Measurements from ENCODE around the gene XRN2. TPM values are rescaled to one million over a fixed set of nuclear protein-coding genes. Genes with fewer than 3 reads are reported as not detected.

XRN2 gene
- total RNA-seq, 1 donor: 125 TPM

DNA sequence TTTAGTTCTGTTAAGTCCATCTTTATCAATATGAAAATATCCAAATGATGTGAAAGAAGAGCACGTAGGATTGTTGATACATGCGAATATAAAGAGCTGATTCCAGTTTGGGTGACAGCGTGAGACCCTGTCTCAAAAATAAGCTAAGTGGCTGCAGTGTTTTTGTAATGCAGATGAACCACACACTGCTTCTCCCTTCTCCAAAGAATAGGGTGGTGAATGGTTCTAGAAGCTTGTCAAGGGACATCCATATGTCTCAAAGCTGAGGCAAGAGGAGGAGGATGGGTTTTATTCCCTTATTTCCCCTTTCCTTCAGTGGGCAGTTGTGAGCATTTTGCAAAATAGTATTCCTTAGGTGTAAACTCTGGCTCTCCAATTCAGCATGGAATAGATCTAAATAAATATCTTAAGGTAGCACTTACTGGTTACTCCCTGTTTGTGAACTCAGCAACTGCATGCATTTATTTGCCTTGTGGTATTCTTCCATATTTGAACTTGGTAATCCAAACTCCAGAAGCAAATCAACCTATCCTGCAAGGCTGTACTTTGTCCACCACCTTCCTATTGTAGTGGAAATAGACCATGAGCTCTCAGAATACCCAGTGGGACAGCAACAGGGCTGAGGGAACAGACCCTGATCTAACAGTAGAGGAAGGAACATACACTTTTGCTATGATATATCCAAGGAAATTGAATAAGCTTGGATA lies 38.0 kb downstream of the XRN2 start:
- Histone ChIP-seq H3K4me2 (ENCODE audit: insufficient read depth, low read length) (no peak overlapping the region), H3K27me3 (ENCODE audit: insufficient read depth, low read length) (no peaks in the 10 kb centered on the region), H3K27ac (ENCODE audit: low read depth, low read length) (no peak overlapping the region), H3K4me3 (ENCODE audit: insufficient read depth, low read length) (no peak overlapping the region), H3K79me2 (ENCODE audit: insufficient read depth, low read length) (peaks cover 18% of the 10 kb centered on the region), H3K4me1 (ENCODE audit: insufficient read depth, low read length) (no peaks in the 10 kb centered on the region), H3K36me3 (ENCODE audit: insufficient read depth, low read length) (peaks cover 44% of the 10 kb centered on the region), H2AFZ (ENCODE audit: low read length) (no peak overlapping the region), H3K9me3 (ENCODE audit: low read depth, low read length) (no peaks in the 10 kb centered on the region), H4K20me1 (ENCODE audit: insufficient read depth, low read length) (peaks cover 6% of the 10 kb centered on the region)
- TF ChIP-seq, protein P1, sequence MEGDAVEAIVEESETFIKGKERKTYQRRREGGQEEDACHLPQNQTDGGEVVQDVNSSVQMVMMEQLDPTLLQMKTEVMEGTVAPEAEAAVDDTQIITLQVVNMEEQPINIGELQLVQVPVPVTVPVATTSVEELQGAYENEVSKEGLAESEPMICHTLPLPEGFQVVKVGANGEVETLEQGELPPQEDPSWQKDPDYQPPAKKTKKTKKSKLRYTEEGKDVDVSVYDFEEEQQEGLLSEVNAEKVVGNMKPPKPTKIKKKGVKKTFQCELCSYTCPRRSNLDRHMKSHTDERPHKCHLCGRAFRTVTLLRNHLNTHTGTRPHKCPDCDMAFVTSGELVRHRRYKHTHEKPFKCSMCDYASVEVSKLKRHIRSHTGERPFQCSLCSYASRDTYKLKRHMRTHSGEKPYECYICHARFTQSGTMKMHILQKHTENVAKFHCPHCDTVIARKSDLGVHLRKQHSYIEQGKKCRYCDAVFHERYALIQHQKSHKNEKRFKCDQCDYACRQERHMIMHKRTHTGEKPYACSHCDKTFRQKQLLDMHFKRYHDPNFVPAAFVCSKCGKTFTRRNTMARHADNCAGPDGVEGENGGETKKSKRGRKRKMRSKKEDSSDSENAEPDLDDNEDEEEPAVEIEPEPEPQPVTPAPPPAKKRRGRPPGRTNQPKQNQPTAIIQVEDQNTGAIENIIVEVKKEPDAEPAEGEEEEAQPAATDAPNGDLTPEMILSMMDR (IDR thresholded peaks at IDR 0.05; ENCODE audit: extremely low read depth, low read depth, low read length): no peak
- no peak for DNase-seq (ENCODE audit: insufficient read length, low spot score, missing footprints)

DNA sequence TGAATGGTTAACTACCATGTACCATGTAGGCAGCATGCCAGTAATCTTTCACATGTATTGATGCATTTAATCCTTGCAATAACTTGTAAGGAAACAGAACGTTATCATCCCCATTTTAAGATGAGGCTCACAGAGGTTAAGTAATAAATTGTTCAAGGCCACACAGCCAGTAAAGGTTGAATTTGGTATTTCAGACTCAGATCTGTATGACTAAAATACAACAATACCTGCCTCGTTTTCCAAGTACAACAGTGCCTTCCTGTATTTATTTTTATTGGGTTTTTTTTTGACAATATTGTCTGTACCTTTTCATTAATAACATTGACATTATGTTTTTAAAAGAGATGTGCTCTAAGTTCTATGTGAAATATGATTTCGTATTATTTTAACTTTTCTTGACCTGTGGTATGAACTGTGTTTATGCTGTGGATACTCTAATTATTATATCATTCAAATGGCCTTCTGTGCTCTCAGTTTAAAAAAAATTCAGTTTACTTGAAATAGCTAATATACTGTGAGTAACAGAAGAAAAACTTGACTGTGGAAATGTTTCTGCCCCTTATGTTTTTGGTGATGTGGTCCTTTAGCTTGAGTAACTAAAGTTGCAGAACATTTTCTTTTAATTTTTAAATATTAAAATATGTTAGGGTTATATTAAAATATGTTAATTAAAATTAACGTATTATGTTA lies 39.7 kb downstream of the XRN2 start:
- Histone ChIP-seq H3K4me3 (ENCODE audit: insufficient read depth, low read length) (no peak overlapping the region), H2AFZ (ENCODE audit: low read length) (no peak overlapping the region), H3K9me3 (ENCODE audit: low read depth, low read length) (no peaks in the 10 kb centered on the region), H3K27ac (ENCODE audit: low read depth, low read length) (no peak overlapping the region), H3K79me2 (ENCODE audit: insufficient read depth, low read length) (peaks cover 16% of the 10 kb centered on the region), H3K36me3 (ENCODE audit: insufficient read depth, low read length) (peaks cover 52% of the 10 kb centered on the region), H3K4me1 (ENCODE audit: insufficient read depth, low read length) (no peaks in the 10 kb centered on the region), H3K4me2 (ENCODE audit: insufficient read depth, low read length) (no peak overlapping the region), H4K20me1 (ENCODE audit: insufficient read depth, low read length) (peaks cover 6% of the 10 kb centered on the region), H3K27me3 (ENCODE audit: insufficient read depth, low read length) (no peaks in the 10 kb centered on the region)
- TF ChIP-seq, protein P1 (IDR thresholded peaks at IDR 0.05; ENCODE audit: extremely low read depth, low read depth, low read length): no peak
- DNase-seq (ENCODE audit: insufficient read length, low spot score, missing footprints): no peak

DNA sequence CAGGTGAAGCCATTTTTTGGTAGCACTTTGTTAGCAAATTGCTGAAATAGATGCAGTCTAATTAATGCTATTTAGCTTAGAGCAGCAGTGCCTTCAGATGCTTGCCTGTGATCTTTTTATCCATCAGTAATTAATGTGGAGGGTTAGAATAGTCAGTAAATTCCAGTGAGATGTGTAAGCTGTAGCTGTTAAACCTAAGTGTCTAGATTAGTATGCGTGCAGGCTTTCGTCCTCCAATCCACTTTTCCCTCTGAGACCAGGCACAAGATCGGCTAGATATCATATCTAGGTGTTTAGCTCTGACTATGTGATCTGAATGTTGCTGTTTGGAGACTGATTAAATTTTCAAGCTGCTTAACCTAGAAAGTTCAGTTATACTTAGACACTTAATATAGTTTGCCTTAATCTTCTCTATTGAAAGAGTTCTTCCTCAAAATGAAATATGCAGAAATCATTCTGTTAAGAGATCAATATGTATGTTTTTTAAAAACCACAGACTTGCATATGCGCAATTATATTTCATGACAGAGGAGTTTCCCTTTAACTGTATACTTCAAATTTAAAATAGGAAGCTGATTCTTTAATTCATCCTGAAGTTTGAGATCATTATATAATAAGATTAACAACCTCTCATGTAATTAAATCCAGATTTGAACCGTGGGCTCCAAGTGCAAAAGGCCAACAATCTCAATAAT lies 41.2 kb downstream of the XRN2 start:
- Histone ChIP-seq H3K36me3 (ENCODE audit: insufficient read depth, low read length) (peaks cover 56% of the 10 kb centered on the region), H3K27me3 (ENCODE audit: insufficient read depth, low read length) (no peaks in the 10 kb centered on the region)

More for the DNA sequence above, 41.2 kb downstream of the XRN2 start:
- peaks cover 3% of the 10 kb centered on the region for H4K20me1 ChIP-seq (ENCODE audit: insufficient read depth, low read length)
- no peaks in the 10 kb centered on the region for H3K4me1 ChIP-seq (ENCODE audit: insufficient read depth, low read length)
- TF ChIP-seq, protein P1 (IDR thresholded peaks at IDR 0.05; ENCODE audit: extremely low read depth, low read depth, low read length): no peak
- H3K4me2 ChIP-seq (ENCODE audit: insufficient read depth, low read length): no peak overlapping the region
- no peak overlapping the region for H3K4me3 ChIP-seq (ENCODE audit: insufficient read depth, low read length)
- H3K9me3 ChIP-seq (ENCODE audit: low read depth, low read length): no peaks in the 10 kb centered on the region
- H3K27ac ChIP-seq (ENCODE audit: low read depth, low read length): no peak overlapping the region
- H3K79me2 ChIP-seq (ENCODE audit: insufficient read depth, low read length): peaks cover 14% of the 10 kb centered on the region
- no peak for DNase-seq (ENCODE audit: insufficient read length, low spot score, missing footprints)
- no peak overlapping the region for H2AFZ ChIP-seq (ENCODE audit: low read length)

Data from osteoblast (primary cell).